ENCODE results near the gene ILK. TPM values are rescaled to one million over a fixed set of nuclear protein-coding genes. Genes with fewer than 3 reads are reported as not detected.

Gene ILK
- total RNA-seq, 2 experiments from 2014 or later, result 66.1 to 68.0 TPM

DNA sequence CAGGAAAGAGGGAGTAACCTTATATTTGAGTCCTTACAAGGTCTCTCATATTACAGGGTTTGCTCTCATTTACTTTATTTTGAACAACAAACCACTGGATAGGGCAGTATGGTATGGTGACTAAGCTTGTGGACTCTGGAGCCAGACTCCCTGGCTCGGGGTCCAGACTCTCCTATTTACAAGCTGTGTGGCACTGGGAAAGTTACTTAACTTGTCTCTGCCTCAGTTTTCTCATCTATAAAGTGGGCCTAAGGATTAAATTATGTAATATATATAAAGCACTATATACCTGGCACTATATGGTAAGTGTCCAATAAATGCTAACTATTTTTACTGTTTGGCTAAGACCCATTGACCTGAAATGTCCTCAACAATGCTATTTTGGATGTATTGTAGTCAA lies 53.8 kb downstream of the ILK start:
- no peaks in the 10 kb centered on the region for H3K9me3 Mint-ChIP-seq
- H3K4me3 Mint-ChIP-seq, result no peak overlapping the region
- H3K27ac Mint-ChIP-seq, result no peak overlapping the region
- H3K36me3 Mint-ChIP-seq, result no peaks in the 10 kb centered on the region
- peaks cover 3% of the 10 kb centered on the region for H3K4me1 Mint-ChIP-seq
- H3K27me3 Mint-ChIP-seq, result peaks cover 5% of the 10 kb centered on the region
- no peak for DNase-seq

DNA sequence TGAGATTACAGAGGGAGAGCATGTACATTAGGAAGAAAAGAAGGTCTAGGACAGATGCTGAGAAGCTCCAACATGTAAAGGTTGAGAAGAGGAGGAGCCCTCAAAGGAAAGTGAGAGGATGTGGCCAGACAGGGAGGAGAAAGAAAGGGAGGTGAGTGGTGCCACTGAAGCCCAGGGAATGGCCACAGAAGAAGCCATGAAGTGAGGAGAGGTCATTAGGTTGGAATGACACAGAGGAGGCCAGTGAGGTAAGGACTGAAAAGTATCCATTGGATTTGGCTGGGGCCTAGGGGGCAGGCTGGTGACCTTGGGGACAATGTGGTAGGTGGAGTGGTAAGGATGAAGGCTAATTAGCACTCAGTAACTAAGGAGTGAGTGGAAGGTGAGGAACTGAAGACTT lies 55.1 kb downstream of the ILK start:
- peaks cover 5% of the 10 kb centered on the region for H3K27me3 Mint-ChIP-seq
- DNase-seq, result no peak
- H3K4me3 Mint-ChIP-seq, result no peak overlapping the region
- no peaks in the 10 kb centered on the region for H3K36me3 Mint-ChIP-seq
- H3K27ac Mint-ChIP-seq, result no peak overlapping the region
- peaks cover 3% of the 10 kb centered on the region for H3K4me1 Mint-ChIP-seq
- no peaks in the 10 kb centered on the region for H3K9me3 Mint-ChIP-seq

Other genes with a start within 250 kb of the ILK start
- 10 to 100 TPM; 12.9 to 16.9 TPM for gene SMPD1, start 213.3 kb upstream of the ILK start, total RNA-seq
- gene APBB1, start 184.7 kb upstream of the ILK start, total RNA-seq, result 10 to 100 TPM; 29.2 to 32.3 TPM
- gene HPX, start 162.8 kb upstream of the ILK start, total RNA-seq, result not detected
- gene TRIM3, start 129.8 kb upstream of the ILK start, total RNA-seq, result 1 to 10 TPM; 3.4 to 3.6 TPM
- gene ARFIP2, start 122.4 kb upstream of the ILK start, total RNA-seq, result 10 to 100 TPM; 44.2 to 47.1 TPM
- 10 to 100 TPM; 40.3 to 44.3 TPM for gene TIMM10B, start 122.3 kb upstream of the ILK start, total RNA-seq
- gene DNHD1, start 106.5 kb upstream of the ILK start, total RNA-seq, result 10 to 100 TPM; 11.6 to 11.7 TPM
- 10 to 100 TPM; 37.8 to 45.3 TPM for gene RRP8, start 158 bp upstream of the ILK start, total RNA-seq
- 100 to 1,000 TPM; 156 to 160 TPM for gene TAF10, start 8.4 kb downstream of the ILK start, total RNA-seq
- gene TPP1, start 15.6 kb downstream of the ILK start, total RNA-seq, result 10 to 100 TPM; 30.7 to 33.7 TPM
- 1 to 10 TPM; 1.3 to 1.4 TPM for gene DCHS1, start 52.0 kb downstream of the ILK start, total RNA-seq
- 100 to 1,000 TPM; 141 to 143 TPM for gene MRPL17, start 79.6 kb downstream of the ILK start, total RNA-seq
- gene OR2AG2, start 168.2 kb downstream of the ILK start, total RNA-seq, result under 1 TPM; 0.08 to 0.18 TPM
- not detected for gene OR2AG1, start 179.2 kb downstream of the ILK start, total RNA-seq
- under 1 TPM; 0.04 to 0.10 TPM for gene OR6A2, start 195.9 kb downstream of the ILK start, total RNA-seq
- not detected for gene OR10A5, start 241.9 kb downstream of the ILK start, total RNA-seq

Measured in activated naive CD8-positive, alpha-beta T cell treated with anti-CD3 and anti-CD28 coated beads for 36 hours (primary cell).